Endothelial cell (in vitro differentiated cells): ENCODE measurements around the gene S100A8. TPM values are rescaled to one million over a fixed set of nuclear protein-coding genes. Genes with fewer than 3 reads are reported as not detected.
A peak's percentile ranks its signal among the peaks of the same experiment; 100 is the strongest.
"Not testable (repeated sequence)": the region's sequence is repeated elsewhere in the genome, so short reads cannot be mapped to it uniquely, and the experiment has no call there.

ENCODE experiments used
- DNase-seq: peaks from one replicate; pipeline ENCODE4 v3.0.0; 2021; ENCODE audit warnings: low spot score
- H3K27ac Mint-ChIP-seq: one replicate; pipeline ENCODE4 v1.8.0; 2021; ENCODE audit warnings: mixed read lengths, inconsistent platforms; ENCODE audit not compliant: unreplicated experiment
- H3K27me3 Mint-ChIP-seq: one replicate; pipeline ENCODE4 v1.8.0; 2021; ENCODE audit warnings: mild to moderate bottlenecking, moderate library complexity, mixed read lengths, inconsistent platforms; ENCODE audit not compliant: unreplicated experiment
- H3K36me3 Mint-ChIP-seq: one replicate; pipeline ENCODE4 v1.8.0; 2021; ENCODE audit warnings: mild to moderate bottlenecking, low read depth, mixed read lengths, inconsistent platforms; ENCODE audit not compliant: unreplicated experiment
- H3K4me1 Mint-ChIP-seq: one replicate; pipeline ENCODE4 v1.8.0; 2021; ENCODE audit warnings: mild to moderate bottlenecking, mixed read lengths, inconsistent platforms; ENCODE audit not compliant: unreplicated experiment
- H3K4me3 Mint-ChIP-seq: one replicate; pipeline ENCODE4 v1.8.0; 2021; ENCODE audit warnings: mild to moderate bottlenecking, mixed read lengths, inconsistent platforms; ENCODE audit not compliant: unreplicated experiment
- H3K9me3 Mint-ChIP-seq: one replicate; pipeline ENCODE4 v1.8.0; 2021; ENCODE audit warnings: mixed read lengths, inconsistent platforms; ENCODE audit not compliant: unreplicated experiment
- CTCF ChIP-seq: fragments of 200-600 bp; sonication (generic); IDR thresholded peaks from one replicate; pipeline ENCODE4 v1.5.0; 2021; ENCODE audit warnings: antibody characterized with exemption; ENCODE audit not compliant: unreplicated experiment
- total RNA-seq: library from RNA; stranded (reverse); fragmentation: NEBNext Ultra II Directional; extraction: Animal tissue kit (Norgen Biotek cat#: 25700); gene quantifications from one replicate; pipeline ENCODE4 v1.2.1, GENCODE V29; 2021; ENCODE audit not compliant: unreplicated experiment

The S100A8 gene
- total RNA-seq, 1 donor from 2014 or later = not detected

- H3K4me1 Mint-ChIP-seq = peaks cover 7% of the 10 kb centered on the region
- H3K9me3 Mint-ChIP-seq = no peaks in the 10 kb centered on the region
- peaks cover 3% of the 10 kb centered on the region for H3K36me3 Mint-ChIP-seq
- no peak for TF ChIP-seq CTCF
- H3K4me3 Mint-ChIP-seq = no peak overlapping the region
- peaks cover 3% of the 10 kb centered on the region for H3K27me3 Mint-ChIP-seq
- peak; percentile 76 for DNase-seq
- H3K27ac Mint-ChIP-seq = no peak overlapping the region
Observed at GRCh38 chr1:153422450-153423068, 31.7 kb upstream of the S100A8 start.

GRCh38 chr1:153420306-153420705 is 29.4 kb upstream of the S100A8 start:
- H3K4me1 Mint-ChIP-seq = no peaks in the 10 kb centered on the region
- TF ChIP-seq CTCF = no peak
- H3K27ac Mint-ChIP-seq = no peak overlapping the region
- no peak for DNase-seq
- H3K27me3 Mint-ChIP-seq = peaks cover 3% of the 10 kb centered on the region
- H3K9me3 Mint-ChIP-seq = no peaks in the 10 kb centered on the region
- no peak overlapping the region for H3K4me3 Mint-ChIP-seq
- H3K36me3 Mint-ChIP-seq = peaks cover 3% of the 10 kb centered on the region

GRCh38 chr1:153419436-153419793 is 28.5 kb upstream of the S100A8 start:
- H3K9me3 Mint-ChIP-seq, H3K27me3 Mint-ChIP-seq, H3K36me3 Mint-ChIP-seq, H3K4me1 Mint-ChIP-seq, H3K4me3 Mint-ChIP-seq, H3K27ac Mint-ChIP-seq, DNase-seq: not testable (repeated sequence)

GRCh38 chr1:153418758-153419435 is 28.0 kb upstream of the S100A8 start:
- not testable (repeated sequence) for H3K27ac Mint-ChIP-seq, H3K36me3 Mint-ChIP-seq, H3K4me1 Mint-ChIP-seq, DNase-seq, H3K9me3 Mint-ChIP-seq, H3K4me3 Mint-ChIP-seq, H3K27me3 Mint-ChIP-seq

- TF ChIP-seq CTCF = no peak
- Mint-ChIP-seq H3K27ac (no peak overlapping the region), H3K36me3 (peaks cover 3% of the 10 kb centered on the region), H3K4me3 (no peak overlapping the region), H3K27me3 (peaks cover 3% of the 10 kb centered on the region), H3K4me1 (no peaks in the 10 kb centered on the region), H3K9me3 (peaks cover 4% of the 10 kb centered on the region)
- no peak for DNase-seq
Observed at GRCh38 chr1:153417136-153417888, 26.4 kb upstream of the S100A8 start.
